HG02623 (cell line): ENCODE measurements around the gene SPSB3.

Source experiments
- ATAC-seq: cut with Tn5 transposase; IDR thresholded peaks from one replicate; pipeline ENCODE4 v1.9.1; 2021; ENCODE audit warnings: moderate library complexity; ENCODE audit not compliant: unreplicated experiment

SPSB3 gene

DNA sequence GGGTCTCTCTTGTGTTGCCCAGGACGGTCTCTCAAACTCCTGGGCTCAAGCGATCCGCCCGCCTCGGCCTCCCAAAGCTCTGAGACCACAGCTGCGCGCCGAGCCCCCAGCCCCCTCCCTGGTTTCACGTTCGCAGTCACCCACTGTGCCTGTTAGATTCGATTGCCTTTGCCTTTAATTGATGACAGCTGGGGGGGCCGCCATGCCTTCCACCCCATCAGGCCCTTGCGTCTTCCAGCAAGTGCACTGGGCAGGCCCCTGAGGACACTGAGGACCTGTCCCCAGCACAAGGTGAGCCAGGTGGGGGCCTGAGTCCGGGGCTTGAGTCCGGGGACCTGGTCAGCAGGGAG, 7.9 kb upstream of the SPSB3 start:
- no peak for ATAC-seq

DNA sequence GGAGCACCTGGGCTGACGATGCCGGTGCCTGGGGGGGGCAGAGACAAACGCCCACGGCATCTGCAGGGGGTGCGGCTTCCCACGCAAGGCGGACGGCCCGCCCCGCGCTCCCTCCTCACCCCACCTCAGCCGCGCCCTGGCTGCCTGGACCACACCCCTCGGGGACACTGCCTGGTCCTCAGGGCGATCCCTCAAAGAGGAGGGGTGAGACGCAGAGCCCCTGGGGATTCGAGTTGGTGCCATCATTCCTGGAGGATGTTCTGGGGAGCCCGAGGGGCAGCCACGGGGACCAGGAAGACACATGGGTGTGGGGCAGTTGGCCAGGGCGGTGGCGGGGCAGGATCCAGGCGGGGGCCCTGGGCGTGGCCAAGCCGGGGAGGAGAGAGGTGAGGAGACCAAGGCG, 7.3 kb upstream of the SPSB3 start:
- ATAC-seq, result no peak

DNA sequence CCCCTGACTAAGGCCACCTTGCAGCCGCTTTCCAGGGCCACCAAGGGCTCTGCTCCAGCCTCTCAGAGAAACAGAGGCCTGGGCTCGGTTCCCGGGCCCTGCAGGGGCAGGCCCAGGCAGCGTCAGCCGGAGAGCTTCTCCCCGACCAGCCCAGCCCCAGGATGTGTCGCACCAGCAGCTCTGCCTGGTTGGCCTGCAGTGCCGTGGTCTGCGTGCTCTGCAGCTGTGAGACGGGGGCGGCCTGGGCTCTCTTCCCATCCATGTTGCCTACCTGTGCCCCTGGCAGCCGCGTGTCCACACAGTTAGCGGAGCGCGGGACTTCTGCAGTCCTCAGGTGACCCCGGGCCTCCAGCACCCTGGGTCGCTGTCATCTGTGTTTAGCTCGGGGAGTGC, 6.3 kb upstream of the SPSB3 start:
- no peak for ATAC-seq

DNA sequence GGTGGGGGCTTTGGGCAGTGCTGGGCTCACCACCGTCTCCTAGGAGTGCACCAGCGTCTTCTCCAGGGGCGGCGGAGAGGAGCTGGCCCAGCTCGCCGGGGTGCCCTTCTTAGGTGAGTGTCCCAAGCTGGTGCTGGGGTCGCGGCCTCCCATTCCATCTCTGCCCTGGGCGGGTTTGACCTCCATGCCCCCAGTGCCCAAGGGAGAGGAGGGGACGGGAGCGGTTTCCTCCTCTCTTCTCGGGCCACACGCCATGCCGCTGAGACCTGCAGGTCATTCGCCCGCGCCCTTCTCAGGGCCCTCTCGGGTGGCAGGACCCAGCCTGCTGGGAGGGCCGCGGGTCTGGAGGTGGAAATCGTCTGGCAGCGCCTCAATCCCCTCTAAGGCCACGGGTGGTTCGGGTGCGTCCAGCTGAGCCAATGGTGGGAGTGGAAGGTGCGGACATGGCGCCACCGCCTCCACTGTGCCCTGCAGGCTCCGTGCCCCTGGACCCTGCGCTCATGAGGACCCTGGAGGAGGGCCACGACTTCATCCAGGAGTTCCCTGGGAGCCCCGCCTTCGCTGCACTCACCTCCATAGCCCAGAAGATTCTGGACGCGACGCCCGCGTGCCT, 5.8 kb upstream of the SPSB3 start:
- no peak for ATAC-seq

DNA sequence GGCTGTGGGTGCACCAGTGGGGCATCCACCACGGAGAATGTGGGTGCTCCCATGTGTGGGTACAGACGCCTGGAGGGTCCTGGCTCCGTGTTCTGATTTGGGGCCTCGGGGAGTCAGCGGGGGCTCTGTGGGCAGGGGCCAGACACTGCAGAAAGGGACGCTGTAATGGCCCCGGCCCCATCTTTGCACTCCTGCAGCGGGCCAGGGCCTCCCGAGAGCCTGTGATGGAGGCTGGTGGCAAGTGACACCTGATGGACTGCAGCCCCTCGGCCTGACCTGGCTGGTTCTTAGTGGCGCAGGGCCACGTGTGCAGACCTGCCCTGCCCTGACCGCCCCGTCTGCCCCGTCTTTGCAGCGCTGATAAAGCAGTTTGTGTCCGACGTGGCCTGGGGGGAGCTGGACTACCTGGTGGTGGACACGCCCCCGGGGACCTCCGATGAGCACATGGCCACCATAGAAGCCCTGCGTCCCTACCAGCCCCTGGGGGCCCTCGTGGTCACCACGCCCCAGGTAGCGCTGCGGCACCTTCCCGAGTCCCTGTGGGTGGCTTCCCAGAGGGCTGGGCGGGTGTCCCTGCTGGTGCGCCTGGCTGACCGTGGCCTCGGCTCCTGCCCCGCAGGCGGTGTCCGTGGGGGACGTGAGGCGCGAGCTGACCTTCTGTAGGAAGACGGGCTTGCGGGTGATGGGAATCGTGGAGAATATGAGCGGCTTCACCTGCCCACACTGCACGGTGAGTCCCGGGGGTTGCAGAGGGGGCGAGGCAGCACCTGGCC, 5.1 kb upstream of the SPSB3 start:
- no peak for ATAC-seq

DNA sequence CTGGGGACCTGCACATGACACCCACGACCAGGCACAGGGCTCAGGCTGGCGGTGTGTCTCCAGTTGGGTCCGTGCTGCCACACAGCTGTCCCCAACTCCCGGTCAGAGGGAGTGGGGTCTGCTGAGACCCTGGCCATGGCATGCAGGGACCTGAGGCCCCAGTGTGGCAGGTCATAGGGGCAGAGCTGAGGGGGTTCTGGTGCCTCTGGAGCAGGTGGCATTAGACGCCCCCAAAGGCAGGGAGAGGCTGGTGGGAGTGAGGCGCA, 4.6 kb upstream of the SPSB3 start:
- no peak for ATAC-seq

DNA sequence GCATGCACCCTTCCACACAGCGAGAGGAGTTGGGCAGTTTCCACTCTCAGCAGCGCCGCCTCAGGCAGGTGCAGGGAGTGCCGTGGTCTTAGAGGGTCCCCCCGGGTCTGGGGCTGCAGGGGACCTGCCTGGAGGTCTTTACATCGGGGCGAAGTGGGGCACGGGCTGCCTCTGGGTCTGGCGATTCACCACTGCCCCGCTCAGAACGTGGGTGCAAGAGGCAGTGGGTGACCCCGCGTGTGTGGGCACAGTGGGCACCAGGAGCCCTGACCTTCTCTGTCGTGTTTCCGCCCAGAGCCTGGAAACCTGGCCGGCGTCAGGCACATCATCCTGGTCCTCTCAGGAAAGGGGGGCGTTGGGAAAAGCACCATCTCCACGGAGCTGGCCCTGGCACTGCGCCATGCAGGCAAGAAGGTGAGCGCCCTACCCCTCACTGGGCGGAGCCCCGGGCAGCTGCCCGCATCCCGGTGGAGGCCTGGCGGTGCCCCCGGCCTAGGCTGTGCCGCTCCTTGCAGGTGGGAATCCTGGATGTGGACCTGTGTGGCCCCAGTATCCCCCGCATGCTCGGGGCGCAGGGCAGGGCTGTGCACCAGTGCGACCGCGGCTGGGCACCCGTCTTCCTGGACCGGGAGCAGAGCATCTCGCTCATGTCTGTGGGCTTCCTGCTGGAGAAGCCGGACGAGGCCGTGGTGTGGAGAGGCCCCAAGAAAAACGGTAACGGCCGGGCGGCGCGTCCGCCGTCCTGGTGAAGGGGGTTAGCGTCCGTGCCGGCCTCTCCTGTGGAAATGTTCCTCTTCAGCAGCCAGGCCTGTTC, 4.1 kb upstream of the SPSB3 start:
- ATAC-seq, result no peak

DNA sequence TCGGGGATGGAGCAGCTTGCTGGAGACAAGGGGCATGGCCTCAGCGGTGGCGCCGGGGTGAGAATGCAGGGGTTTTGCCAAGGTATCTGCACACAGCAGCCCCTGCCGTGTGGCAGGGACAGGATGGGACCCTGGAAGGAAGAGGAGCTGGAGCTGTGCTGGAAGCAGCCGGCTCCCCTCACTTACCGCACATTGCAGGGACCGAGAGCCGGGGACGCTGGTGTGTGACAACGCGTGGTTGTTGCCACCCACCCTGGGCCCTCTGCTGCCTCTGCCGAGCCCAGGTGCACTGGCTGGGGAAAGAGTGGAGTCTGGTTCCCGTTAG, 3.4 kb upstream of the SPSB3 start:
- no peak for ATAC-seq

DNA sequence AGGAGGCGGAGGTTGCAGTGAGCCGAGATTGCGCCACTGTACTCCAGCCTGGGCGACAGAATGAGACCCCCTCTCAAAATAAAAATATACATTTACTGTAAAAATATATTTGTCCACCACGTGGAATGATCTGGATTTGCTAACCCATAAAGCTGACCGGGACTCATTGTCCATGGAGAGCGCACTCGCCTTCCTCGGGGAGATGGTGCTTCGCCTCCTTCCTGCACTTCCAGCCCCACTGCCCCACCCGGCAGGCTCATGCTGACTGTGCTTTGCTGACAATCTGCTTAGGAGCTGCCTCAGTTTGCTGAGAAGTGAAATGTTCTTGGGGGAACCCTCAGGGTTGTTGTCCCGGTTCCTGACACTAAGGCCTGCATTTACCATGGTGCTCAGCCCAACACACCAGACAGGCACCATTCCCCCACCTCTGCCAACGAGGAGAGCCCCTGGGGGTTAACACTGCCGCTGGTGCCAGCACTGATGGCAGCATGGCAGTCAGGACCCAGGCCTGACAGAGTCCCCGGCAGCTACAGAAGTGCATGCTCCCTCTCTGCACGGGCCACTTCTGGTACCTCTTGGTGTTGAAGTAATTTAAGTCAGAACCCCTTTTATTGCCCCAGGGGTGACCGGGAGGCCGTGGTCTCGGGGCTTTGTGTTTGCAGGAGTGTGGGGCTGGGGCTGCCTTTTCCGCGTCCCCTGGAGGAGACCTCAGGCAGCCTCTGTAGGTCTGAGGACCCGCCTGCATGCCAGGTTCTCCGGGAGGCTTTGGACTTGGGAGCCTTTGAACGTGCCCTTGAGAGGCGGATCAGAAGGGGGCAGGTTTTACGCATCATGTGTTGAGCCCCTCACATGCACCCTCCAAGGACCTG, 2.8 kb upstream of the SPSB3 start:
- ATAC-seq, result no peak

DNA sequence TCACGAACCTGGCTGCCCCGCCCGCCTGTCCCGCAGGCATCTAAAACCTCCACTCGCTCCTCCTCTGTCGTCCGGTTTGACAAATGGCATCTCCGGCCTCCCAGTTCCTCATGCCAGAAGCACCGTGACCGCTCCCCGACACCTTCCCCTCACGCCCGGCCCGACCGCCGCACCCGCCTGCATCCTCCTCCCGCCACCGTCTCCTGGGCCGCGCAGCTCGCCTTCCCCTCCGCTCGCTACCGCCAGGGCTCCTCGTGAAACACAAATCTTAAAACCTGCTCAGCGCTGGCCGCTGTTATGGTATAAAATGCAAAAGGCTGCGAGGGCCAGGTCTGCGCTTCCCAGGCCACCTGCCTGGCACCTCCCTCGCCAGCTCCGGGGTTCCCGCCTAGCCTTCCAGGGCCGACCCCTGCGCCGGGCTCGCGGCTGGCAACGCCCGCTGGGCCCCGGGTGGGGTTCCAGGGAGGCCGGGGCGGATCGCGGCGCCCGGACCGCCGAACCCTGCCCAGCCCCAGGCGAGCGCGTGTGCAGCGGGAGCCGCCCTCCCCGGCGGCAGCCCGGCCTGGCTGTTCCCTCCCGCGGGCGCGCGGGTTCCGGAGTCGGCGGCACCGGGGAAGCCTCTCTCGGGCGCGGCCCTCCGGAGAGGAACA, 488 bp downstream of the SPSB3 start:
- ATAC-seq, result peak; percentile 0

DNA sequence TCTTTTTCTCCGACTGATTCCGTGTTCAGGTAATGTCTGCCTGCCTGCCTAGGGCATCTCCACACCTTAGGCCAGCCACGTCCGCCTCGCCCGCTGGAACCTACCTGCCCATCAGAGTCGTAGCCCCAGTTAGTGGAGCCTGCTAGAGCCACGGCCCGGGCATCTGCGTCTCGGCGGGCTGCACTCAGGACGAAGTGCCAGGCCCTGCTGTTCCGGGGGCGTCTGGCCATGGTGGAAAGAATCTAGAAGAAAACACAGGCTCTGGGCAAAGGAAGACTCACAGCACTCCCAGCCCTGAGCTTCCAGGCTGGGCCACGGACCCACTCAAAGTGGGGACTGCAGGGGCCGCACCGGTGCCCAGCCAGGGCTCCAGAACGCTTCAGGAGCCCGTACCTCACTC, 1.1 kb downstream of the SPSB3 start:
- no peak for ATAC-seq

DNA sequence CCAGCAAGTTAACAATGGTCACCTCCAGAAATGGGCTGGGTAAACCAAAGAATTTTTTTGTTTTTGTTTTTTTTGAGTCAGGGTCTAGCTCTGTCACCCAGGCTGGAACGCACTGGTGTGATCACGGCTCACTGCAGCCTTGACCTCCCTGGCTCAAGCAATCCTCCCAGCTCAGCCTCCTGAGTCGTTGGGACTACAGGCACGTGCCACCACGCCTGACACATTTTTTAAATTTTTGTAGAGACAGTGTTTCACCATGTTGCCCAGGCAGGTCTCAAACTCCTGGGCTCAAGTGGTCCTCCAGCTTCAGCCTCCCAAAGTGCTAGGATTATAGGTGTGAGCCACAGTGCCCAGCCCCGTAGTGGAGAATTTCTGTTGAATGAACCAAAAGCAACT, 1.7 kb downstream of the SPSB3 start:
- no peak for ATAC-seq

DNA sequence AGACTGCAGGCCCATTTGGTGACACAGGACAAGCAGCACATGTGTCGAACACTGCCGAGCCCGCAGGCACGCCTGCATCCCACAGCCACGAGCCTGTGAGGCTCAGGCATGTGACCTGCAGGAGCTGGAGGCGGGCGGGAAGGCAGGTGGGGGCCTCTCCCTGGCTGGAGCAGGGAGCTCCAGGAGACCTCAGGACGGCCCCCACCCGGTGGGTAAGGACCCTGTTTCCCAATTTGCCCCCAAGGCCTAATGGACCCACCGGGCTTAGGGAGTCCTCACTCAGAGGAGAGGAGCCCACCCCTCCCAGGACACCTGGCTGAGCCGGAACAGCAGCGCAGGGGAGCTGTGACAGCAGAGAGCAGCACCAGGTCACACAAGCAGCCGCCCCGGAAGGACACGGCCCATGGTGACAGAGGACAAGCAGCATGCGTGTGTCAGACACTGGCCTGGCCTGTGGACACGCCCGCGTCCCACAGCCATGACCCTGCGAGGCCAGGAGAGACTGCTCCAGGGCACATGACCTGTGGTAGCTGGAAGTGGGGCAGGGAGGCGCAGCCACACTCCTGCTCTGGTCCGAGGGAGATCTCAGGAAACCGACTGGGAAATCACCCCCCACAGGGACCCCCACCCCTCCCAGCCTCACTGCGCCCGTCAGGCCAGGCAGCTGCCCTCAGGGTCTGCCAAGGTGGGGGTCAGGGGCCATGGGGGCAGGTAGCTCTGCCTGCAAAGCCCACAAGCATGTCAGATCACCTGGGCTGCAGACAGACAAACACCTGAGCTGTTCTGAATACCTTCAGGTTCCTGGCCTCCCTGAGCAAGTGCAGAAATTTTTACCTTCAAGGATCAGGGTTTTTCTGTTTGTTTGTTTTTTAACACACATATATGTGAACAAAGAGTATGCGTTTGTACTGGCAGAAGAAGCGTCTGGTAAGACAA, 2.4 kb downstream of the SPSB3 start:
- no peak for ATAC-seq

DNA sequence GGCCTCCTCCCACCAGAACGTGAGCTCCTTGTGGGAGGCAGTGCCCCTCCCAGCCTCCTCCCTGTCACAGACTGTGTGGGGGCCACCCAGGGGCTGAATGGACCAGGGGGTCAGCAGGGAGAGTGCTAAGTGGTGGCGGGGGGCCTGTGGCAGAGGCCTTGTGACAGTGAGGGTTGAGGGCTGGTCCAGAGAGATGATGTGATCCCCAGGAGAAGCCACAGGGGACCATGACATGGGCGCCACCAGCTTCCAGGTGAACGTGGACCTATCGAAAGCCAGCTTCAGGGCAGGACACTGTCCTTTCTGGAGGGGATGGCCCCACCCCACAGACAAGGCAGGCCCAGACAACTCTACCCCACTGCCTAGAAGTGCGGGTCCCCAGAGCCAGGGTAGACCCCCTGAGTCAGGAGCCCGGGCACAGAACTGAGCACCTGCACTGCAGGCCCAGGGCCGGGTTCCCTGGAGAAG, 3.1 kb downstream of the SPSB3 start:
- no peak for ATAC-seq

DNA sequence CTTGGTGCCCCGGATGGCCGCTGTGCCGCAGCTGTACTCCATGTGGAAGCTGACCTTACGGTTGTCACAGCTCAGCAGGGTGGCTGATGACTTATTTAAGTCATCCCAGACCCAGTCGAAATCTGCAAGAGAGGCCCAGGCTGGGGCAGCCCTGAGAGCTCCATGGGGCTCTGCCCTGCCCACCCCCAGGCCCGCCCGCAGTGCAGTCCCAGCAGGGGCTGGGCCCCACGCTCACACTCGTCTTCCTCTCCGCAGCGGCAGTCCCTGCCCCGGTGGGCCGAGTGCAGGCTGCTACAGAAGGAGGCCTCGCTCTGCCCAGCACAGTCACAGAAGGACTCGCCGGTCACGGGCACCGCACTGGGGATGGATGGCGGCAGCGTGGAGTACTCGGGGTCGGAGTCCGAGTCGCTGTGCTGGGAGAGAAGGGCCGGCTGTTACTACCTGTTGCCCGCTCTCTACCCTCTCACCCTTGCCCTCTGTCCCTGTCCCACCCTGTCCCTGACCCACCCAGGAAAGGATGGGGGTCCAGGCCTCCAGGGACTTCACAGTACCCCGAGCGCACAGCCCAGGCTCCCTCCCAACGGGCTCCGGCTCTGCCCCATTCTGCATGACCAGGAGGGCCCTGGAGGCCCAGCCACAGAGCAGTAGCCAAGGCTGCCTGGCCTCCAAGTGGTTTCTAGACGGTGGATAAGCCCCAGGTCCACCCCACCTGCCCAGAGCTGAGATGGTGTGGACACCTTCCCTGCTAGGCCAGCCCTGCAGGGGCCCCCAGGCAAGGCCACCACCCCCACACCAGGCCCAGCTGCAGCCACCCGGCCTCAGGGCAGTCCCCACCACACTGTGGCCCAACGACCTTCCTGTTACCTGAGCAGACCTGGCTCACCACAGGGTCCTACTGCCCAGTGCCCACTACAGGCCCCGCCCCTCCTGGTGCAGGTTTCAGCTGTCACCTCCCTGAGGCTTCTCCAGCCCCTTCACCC, 3.9 kb downstream of the SPSB3 start:
- ATAC-seq, result no peak

DNA sequence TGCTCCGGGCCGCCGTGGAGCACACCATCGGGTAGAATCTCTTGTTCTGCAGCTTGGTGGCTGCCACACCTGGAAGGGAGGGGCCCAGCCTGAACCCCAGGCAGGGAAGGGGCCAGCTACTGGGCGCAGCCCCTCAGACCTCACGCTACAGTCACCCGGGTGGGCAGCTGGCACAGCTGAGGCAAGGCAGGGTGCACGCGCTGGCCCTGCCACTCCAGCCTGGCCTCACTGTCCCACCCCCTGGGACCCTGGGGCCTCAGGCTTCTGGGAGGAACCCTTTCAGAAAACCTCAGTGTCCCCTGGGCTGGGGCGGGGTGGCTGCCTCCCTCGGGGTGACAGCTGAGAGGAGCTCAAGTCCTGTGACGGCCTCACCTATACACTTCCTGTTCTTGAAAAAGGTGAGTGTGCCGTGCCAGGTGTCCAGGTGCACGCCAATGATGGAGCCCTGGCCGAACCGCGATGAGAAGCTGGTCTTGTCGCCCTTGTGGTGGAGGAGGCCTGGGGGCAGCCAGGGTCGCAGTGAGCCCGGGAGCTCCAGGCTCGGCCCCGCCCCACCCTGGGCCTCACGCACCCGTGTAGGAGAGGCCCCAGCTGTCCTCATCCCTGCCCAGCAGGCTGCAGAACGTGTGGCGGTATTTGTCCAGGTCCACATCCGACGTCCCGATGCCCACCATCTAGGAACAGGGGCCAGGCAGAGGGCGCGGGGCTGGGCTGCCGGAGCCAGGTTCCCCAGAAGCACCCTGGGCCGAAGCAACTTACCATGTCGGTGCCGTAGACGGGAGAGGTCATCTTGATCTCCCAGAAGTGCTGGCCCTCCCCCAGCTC, 4.8 kb downstream of the SPSB3 start:
- no peak for ATAC-seq

DNA sequence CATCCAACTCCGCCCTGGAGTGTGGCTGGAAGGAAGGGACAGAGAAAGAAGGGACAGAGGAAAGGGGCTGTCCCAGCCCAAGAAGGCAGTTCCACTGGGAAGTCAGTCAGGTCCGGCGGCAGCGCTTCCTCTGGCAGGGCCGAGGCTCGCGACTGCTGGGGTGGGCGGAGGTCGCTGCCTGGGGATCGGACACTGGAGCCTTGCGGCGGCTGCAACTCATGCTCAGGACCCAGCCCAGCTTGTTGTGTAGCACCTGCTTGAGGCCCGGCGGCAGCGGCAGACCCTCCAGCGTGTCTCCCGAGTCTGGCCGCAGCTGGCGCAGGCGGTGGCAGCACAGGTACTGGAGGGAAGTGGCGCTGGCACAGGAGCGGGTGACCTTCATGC, 5.4 kb downstream of the SPSB3 start:
- ATAC-seq, result no peak

DNA sequence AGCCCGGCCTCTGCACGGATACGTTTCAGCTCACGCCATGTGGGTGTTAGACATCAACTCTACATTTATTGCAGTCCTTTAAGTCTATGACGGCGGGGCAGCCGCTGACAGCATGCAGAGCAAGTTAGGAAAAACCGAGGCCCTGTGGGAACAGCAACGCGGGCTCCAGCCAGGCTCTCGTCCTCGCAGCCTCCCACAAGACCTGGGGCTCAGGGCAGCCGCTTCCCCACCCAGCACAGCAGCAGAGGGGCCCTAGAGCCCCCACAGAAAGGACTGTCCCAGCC, 5.8 kb downstream of the SPSB3 start:
- no peak for ATAC-seq
